Stimulated activated CD8-positive, alpha-beta memory T cell treated with anti-CD3 and anti-CD28 coated beads, Interleukin-4, amount 100 ng/mL, for 4 hours (primary cell): ENCODE data around the gene HADHB.
A peak's percentile ranks its signal among the peaks of the same experiment; 100 is the strongest.
"Not testable (repeated sequence)": the region's sequence is repeated elsewhere in the genome, so short reads cannot be mapped to it uniquely, and the experiment has no call there.

ENCODE experiments used
- DNase-seq, 2 donors: peaks; one replicate each; pipeline ENCODE4 v3.0.0-alpha.2; 2020; ENCODE audit warnings: low read depth in 2 of 2, low spot score in 1 of 2

The HADHB gene

DNA sequence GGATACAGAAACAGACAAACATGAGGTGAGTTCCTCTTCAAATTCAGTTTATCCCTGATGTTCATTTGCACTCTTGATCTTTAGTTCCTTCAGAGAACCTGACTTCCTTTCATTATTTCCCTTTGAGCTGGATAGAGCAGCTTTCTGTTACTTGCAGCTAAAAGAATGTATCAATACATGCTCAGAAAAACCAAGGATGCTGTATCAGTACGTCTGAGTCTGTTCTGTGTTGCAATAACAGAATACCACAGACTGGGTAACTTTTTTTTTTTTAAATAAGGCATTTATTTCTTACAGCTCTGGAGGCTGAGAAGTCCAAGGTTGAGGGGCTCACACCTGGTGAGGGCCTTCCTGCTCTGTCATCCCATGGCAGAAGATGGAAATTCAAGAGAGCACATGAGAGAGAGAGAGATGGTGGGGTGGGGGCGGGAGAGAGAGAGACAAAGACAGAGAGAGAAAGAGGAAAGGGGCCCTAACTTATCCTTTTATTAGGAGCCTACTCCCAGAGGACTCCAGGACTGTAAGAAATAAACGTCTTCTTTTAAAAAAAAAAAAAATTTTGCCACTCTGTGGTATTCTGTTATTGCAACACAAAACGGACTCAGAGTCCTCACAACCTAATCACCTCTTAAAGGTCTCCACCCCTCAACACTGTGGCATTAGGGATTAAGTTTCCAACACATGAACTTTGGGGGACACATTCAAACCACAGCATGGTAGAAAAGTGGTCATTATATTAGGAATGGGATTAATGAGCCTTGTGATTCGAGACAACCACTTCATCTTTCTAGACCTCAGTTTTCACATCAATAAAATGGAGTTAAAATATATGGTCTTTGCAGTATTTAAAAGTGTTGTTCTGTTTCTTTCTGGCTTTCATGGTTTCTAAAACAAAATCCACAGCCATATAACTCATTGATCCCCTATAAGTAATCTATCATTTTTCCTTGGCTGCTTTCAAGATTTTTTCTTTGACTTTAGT, 82.8 kb downstream of the HADHB start:
- no peak for DNase-seq

DNA sequence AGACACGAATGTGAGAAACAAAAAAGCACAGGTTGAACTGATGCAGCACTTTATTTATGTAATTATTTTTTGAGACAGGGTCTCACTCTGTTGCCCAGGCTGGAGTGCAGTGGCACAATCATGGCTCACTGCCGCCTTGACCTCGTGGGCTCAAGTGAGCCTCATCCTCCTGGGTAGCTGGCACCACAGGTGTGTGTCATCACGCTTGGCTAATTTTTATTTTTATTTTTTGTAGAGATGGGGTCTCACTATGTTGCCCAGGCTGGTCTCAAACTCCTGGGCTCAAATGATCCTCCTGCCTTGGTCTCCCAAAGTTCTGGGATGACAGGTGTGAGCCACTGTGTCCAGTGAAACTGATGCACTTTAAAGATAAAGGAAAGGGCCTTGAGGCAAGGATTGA, 84.3 kb downstream of the HADHB start:
- not testable (repeated sequence) for DNase-seq

- DNase-seq, result peak; percentile 59 to 61
Observed at GRCh38 chr2:26330114-26330549, 85.4 kb downstream of the HADHB start.

DNA sequence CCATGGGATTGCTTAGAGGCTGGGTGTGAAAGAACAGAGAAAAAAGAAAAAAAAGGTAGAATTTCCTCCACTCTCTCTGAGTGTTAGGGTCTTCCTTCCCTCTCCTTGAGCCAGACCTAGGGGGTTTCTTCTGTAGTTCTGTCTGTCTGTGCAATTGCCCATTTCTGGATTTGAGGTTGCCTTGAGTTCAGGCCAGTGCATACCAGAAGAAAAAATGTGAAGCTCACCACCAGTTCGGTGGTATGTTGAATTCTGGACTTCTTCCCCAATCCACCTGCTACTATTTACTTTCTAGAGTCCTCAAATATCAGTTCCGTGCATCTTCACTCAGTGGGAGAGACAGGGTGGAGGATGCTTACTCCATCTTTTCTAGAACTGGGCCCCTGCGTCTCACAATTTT, 85.9 kb downstream of the HADHB start:
- DNase-seq, result no peak

DNA sequence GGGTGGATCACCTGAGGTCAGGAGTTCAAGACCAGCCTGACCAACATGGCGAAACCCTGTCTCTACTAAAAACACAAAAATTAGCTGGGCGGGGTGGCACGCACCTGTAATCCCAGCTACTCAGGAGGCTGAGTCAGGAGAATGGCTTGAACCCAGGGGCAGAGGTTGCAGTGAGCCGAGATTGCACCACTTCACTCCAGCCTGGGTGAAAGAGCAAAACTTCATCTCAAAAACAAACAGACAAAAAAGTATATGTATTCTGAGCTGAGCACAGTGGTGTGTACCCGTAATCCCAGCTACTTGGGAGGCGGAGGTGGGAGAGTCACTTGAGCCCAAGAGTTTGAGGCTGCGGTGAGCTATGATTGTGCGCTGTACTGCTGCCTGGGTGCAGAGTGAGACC, 86.6 kb downstream of the HADHB start:
- DNase-seq, result not testable (repeated sequence)

DNA sequence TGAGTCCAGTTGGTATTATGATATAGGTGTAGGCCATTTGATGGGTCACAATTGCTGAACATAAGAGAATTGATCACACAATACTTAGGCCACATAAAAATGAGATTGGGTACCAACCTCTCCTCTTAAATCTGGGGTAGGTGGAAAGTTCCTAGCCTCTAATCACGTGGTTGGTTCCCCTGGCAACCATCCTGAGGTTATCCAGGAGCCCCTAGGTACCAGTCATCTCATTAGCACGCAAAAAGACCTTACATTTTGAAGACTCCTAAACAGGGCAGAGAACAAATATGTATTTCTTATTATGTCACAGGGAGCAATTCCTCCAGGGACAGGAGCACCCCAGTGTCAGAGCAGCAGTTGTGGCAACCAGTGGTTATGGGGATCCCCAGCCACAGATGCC, 88.6 kb downstream of the HADHB start:
- DNase-seq, result no peak

DNA sequence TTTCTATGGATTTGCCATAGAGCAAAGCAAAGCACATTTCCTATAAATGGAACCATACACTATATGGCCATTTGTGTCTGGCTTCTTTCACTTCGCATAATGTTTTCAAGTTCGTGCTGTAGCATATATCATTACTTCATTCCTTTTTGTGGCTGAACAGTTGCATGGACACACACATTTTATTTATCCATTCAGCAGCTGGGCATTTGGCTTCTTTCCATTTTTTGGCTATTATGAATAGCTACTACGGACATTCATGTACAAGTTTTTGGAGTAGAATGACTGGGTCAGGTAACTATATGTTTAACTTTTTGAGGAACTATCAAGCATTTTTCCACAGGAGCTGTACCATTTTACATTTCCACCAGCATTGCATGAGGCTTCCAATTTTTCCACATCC, 90.5 kb downstream of the HADHB start:
- DNase-seq, result no peak

DNA sequence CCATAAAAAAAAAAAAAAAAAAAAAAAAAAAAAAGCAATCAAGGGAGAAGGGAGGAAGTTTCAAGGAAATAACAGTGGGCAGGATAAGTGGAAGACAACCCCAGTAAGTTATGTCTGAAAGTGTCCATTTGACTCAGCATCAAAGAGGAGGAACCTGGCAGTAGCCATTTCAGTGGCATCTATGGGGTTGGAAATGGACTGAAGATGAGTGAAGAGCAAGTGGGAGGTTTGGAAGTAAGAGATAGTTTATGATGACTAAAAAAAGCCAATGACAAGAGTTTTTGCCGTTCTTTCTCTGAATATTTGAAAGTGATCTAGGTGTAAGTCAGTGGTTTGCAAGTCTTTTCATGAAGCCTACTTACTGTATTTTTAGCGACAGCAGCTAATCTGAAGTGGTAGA, 92.0 kb downstream of the HADHB start:
- DNase-seq, result no peak

DNA sequence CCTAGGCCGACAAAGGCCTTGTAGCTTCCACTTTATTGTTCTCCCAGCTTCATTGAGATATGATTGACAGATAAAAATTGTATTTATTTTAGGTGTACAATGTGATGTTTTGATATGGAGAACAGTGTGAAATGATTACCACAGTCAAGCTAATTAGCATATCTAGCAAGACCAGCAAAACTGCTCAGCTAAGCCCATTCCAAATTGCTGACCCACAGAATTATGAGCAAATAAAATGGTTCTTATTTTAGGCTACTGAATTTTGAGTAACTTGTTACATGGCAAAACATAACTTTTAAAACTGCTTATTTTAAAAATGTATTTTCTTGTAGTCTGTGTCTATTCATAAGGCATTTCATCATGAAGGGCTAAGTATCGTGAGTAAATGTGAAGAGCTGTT, 92.6 kb downstream of the HADHB start:
- DNase-seq, result no peak
